ENCODE results near the gene PDE4C.

The PDE4C gene

GRCh38 chr19:18223860-18224524 lies 2.2 kb downstream of the PDE4C start:
- no peak overlapping the region for H3K4me3 ChIP-seq (IDR thresholded peaks at IDR 0.05; ENCODE audit: insufficient read depth, low read depth, low read length)
- H3K4me2 ChIP-seq, result peak overlapping the region; percentile 98
- H3K27ac ChIP-seq, result peak overlapping the region; percentile 38; the same call in 1 of the 2 replicates
- no peaks in the 10 kb centered on the region for H3K36me3 ChIP-seq (ENCODE audit: insufficient read depth)
- H3K79me2 ChIP-seq (ENCODE audit: insufficient read depth, low read depth), result no peaks in the 10 kb centered on the region
- peaks cover 67% of the 10 kb centered on the region for H3K27me3 ChIP-seq (ENCODE audit: insufficient read depth, low read depth)
- peaks cover 7% of the 10 kb centered on the region for H3K4me1 ChIP-seq (ENCODE audit: low read depth, poor library complexity, severe bottlenecking)
- H2AFZ ChIP-seq (ENCODE audit: low read depth), result peak overlapping the region; percentile 97
- TF ChIP-seq, protein P1, sequence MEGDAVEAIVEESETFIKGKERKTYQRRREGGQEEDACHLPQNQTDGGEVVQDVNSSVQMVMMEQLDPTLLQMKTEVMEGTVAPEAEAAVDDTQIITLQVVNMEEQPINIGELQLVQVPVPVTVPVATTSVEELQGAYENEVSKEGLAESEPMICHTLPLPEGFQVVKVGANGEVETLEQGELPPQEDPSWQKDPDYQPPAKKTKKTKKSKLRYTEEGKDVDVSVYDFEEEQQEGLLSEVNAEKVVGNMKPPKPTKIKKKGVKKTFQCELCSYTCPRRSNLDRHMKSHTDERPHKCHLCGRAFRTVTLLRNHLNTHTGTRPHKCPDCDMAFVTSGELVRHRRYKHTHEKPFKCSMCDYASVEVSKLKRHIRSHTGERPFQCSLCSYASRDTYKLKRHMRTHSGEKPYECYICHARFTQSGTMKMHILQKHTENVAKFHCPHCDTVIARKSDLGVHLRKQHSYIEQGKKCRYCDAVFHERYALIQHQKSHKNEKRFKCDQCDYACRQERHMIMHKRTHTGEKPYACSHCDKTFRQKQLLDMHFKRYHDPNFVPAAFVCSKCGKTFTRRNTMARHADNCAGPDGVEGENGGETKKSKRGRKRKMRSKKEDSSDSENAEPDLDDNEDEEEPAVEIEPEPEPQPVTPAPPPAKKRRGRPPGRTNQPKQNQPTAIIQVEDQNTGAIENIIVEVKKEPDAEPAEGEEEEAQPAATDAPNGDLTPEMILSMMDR (conservative IDR thresholded peaks at IDR 0.05; ENCODE audit: low read depth, low read length), result no peak
- peak overlapping the region; percentile 46; the same call in 1 of the 2 replicates for H3K9ac ChIP-seq
- H4K20me1 ChIP-seq (ENCODE audit: insufficient read depth), result no peaks in the 10 kb centered on the region

DNA sequence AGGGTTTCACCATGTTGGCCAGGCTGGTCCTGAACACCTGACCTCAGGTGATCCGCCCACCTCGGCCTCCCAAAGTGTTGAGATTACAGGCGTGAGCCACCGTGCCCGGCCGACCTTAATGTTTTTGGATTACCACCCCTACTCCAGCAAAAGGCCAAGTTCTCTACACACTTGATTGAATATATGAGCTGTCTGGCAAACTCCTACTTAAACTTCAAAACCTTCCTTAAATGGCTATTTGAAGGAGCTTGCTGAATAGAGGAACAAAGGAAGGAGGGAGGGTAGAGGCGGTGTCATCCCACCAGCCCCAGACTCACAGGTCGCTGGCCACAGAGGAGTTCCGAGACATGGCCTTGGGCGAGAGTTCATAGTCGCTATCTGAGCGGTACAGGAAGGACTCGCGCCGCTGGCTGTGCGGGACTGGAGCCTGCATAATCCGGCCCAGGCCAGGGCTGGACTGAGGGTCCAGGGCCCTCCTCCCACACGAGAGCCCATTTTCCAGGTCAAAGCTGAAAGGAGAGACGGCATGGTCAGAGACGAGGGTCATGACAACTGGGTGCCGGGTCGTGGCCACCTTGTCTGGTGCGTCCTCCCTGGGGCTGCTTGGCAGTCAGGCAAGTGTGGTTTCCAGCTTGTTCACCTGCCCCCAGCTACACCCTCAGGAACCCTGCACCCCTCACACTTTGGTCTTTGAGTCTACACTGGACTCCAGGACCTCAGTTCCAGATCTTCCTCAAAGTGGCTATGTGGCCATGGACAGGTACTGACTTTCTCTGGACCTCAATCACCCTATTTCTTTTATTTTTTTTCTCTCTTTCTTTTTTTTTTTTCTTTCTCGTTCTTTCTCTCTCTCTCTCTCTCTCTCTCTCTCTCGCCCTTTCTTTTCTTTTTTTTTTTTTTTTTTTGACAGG lies 4.2 kb downstream of the PDE4C start:
- Histone ChIP-seq H4K20me1 (ENCODE audit: insufficient read depth) (no peaks in the 10 kb centered on the region), H3K4me1 (ENCODE audit: low read depth, poor library complexity, severe bottlenecking) (peaks cover 7% of the 10 kb centered on the region), H2AFZ (ENCODE audit: low read depth) (no peak overlapping the region), H3K27ac (no peak overlapping the region), H3K9ac (no peak overlapping the region), H3K27me3 (ENCODE audit: insufficient read depth, low read depth) (peaks cover 72% of the 10 kb centered on the region), H3K36me3 (ENCODE audit: insufficient read depth) (no peaks in the 10 kb centered on the region), H3K4me2 (no peak overlapping the region), H3K4me3 (IDR thresholded peaks at IDR 0.05; ENCODE audit: insufficient read depth, low read depth, low read length) (no peak overlapping the region), H3K79me2 (ENCODE audit: insufficient read depth, low read depth) (no peaks in the 10 kb centered on the region)
- TF ChIP-seq, protein P1 (conservative IDR thresholded peaks at IDR 0.05; ENCODE audit: low read depth, low read length), result no peak

DNA sequence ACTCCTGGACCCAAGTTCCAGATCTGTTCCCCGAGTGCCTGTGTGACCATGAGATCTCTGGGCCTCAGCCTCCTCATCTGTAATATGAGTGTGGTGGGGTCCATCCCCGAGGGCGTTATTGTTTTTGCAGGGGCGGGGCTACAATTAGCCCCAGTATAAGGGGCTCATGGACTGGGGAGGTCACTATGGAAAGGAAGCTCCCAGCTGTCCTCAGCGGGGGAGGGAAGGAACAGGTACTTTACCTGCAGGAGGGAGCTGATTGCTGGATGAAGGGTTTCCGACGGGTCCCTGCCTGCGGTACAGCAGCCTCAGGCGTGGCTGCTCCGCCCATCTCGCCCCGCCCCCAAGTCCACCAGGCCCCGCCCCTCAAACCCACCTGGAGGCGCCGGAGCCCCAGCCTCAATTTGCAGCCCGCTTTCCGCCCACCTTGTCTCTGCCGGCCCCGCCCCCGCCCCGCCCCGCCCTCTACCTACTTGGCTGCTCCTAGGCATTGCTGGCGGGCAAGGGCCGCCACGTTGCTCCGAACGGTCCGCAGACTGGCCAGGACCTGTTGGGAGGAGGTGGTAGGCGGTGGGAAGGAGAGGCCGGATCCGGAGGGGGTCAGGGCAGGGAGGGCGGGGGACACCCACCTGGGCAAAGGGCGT lies 5.5 kb downstream of the PDE4C start:
- Histone ChIP-seq H3K4me2 (no peak overlapping the region), H3K4me3 (IDR thresholded peaks at IDR 0.05; ENCODE audit: insufficient read depth, low read depth, low read length) (no peak overlapping the region), H3K9ac (no peak overlapping the region), H4K20me1 (ENCODE audit: insufficient read depth) (no peaks in the 10 kb centered on the region), H3K4me1 (ENCODE audit: low read depth, poor library complexity, severe bottlenecking) (peaks cover 7% of the 10 kb centered on the region), H2AFZ (ENCODE audit: low read depth) (no peak overlapping the region), H3K36me3 (ENCODE audit: insufficient read depth) (no peaks in the 10 kb centered on the region), H3K27me3 (ENCODE audit: insufficient read depth, low read depth) (peaks cover 71% of the 10 kb centered on the region), H3K79me2 (ENCODE audit: insufficient read depth, low read depth) (no peaks in the 10 kb centered on the region), H3K27ac (no peak overlapping the region)
- TF ChIP-seq, protein P1 (conservative IDR thresholded peaks at IDR 0.05; ENCODE audit: low read depth, low read length), result no peak

DNA sequence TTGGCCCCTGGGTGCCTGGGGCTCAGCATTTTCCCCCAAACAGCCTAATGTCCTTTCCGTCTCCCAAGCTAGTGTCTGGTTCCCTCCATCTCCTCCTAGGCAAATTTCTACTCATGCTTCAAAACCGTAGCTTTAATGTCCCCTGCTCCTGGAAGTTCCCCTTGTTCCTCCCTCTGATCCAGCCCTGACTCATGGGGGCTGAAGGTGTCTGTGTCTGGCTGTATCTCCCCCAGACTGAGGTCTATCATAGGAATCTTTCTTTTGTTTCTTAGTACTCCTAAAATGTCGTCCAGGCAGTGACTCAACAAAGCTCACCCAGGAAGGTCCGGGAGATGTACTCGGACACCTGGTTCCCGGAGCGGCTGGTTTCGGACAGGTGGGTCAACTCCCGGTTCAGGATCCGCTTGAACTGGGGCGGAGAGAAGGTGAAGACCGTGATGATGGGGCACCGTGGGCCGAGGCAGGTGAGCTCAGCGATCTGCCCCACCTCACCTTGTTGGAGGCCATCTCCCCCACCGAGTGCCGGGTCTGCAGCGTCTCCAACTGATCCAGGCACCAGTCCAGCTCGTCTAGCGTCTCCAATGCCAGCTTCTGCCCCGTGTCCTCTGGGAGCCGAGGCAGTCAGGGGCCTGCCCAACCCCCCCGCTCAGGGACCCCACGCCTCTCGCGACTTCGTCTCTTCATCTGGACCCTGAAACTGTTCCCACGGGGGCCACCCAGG lies 6.2 kb downstream of the PDE4C start:
- TF ChIP-seq, protein P1 (conservative IDR thresholded peaks at IDR 0.05; ENCODE audit: low read depth, low read length), result no peak
- H3K4me2 ChIP-seq, result no peak overlapping the region
- H3K79me2 ChIP-seq (ENCODE audit: insufficient read depth, low read depth), result no peaks in the 10 kb centered on the region
- no peak overlapping the region for H3K9ac ChIP-seq
- no peak overlapping the region for H3K27ac ChIP-seq
- no peak overlapping the region for H3K4me3 ChIP-seq (IDR thresholded peaks at IDR 0.05; ENCODE audit: insufficient read depth, low read depth, low read length)
- no peaks in the 10 kb centered on the region for H4K20me1 ChIP-seq (ENCODE audit: insufficient read depth)
- peaks cover 70% of the 10 kb centered on the region for H3K27me3 ChIP-seq (ENCODE audit: insufficient read depth, low read depth)
- peaks cover 4% of the 10 kb centered on the region for H3K4me1 ChIP-seq (ENCODE audit: low read depth, poor library complexity, severe bottlenecking)
- H3K36me3 ChIP-seq (ENCODE audit: insufficient read depth), result no peaks in the 10 kb centered on the region
- H2AFZ ChIP-seq (ENCODE audit: low read depth), result no peak overlapping the region
